SJSA1 (cell line): ENCODE data around the gene GANAB. TPM values are rescaled to one million over a fixed set of nuclear protein-coding genes. Genes with fewer than 3 reads are reported as not detected.
"Not testable (repeated sequence)": the region's sequence is repeated elsewhere in the genome, so short reads cannot be mapped to it uniquely, and the experiment has no call there.

Experiments
- DNase-seq, 2 experiments: peaks; one replicate each; pipeline ENCODE4 v3.0.0-alpha.2; 2015 to 2020; ENCODE audit warnings: low spot score in 2 of 2, low read depth in 1 of 2
- H3K27ac ChIP-seq: fragments of 250-450 bp; sonication (Bioruptor Pico); 2 replicates; pipeline ENCODE4 v1.5.1; 2020; ENCODE audit warnings: mild to moderate bottlenecking, moderate library complexity
- H3K27me3 ChIP-seq: fragments of 250-450 bp; sonication (Bioruptor Pico); replicated peaks from 2 replicates; pipeline ENCODE4 v1.5.1; 2020; ENCODE audit warnings: mild to moderate bottlenecking, moderate library complexity
- H3K36me3 ChIP-seq: fragments of 250-450 bp; sonication (Bioruptor Pico); 2 replicates; pipeline ENCODE4 v1.5.1; 2020; ENCODE audit warnings: mild to moderate bottlenecking
- H3K4me1 ChIP-seq: fragments of 250-450 bp; sonication (Bioruptor Pico); replicated peaks from 2 replicates; pipeline ENCODE4 v1.6.1; 2021; ENCODE audit warnings: mild to moderate bottlenecking
- H3K4me3 ChIP-seq: fragments of 250-450 bp; sonication (Bioruptor Pico); 2 replicates; pipeline ENCODE4 v1.5.1; 2020; ENCODE audit warnings: mild to moderate bottlenecking
- H3K9me3 ChIP-seq: fragments of 250-450 bp; sonication (Bioruptor Pico); replicated peaks from 2 replicates; pipeline ENCODE4 v1.5.1; 2020; ENCODE audit warnings: mild to moderate bottlenecking
- total RNA-seq: library from RNA; depleted of rRNA; stranded (reverse); fragments of >200 nt; shearing (Covaris generic); gene quantifications from 2 replicates; pipeline ENCODE4 v1.2.3, GENCODE V29; 2014; rRNA removed

The GANAB gene
- total RNA-seq: 356 and 500 TPM in 2 replicates

- peak within 1 kb of the TSS; percentile 67 for H3K27ac ChIP-seq
- no peaks in the 10 kb centered on the region for H3K27me3 ChIP-seq
- no peaks in the 10 kb centered on the region for H3K9me3 ChIP-seq
- peak; percentile 96 to 100 for DNase-seq
- peaks cover 15% of the 10 kb centered on the region for H3K4me1 ChIP-seq
- peaks cover 80% of the 10 kb centered on the region for H3K36me3 ChIP-seq
- peak within 1 kb of the TSS; percentile 77 for H3K4me3 ChIP-seq
Observed at GRCh38 chr11:62645946-62646824, at the start of gene GANAB. GANAB (minus strand) TSS chr11:62646613; CDS start chr11:62646599, 14 bp downstream.

GRCh38 chr11:62694455-62695167, 48.2 kb upstream of the GANAB start:
- Histone ChIP-seq H3K4me1 (peaks cover 6% of the 10 kb centered on the region), H3K9me3 (no peaks in the 10 kb centered on the region), H3K4me3 (no peak overlapping the region), H3K36me3 (peaks cover 64% of the 10 kb centered on the region), H3K27ac (no peak overlapping the region), H3K27me3 (no peaks in the 10 kb centered on the region)
- DNase-seq: peak; percentile 74 to 88

- not testable (repeated sequence) for H3K9me3 ChIP-seq, H3K27ac ChIP-seq, H3K27me3 ChIP-seq, DNase-seq, H3K4me3 ChIP-seq
- Histone ChIP-seq H3K36me3 (peaks cover 57% of the 10 kb centered on the region), H3K4me1 (peaks cover 12% of the 10 kb centered on the region)
Observed at GRCh38 chr11:62693624-62694023, 47.2 kb upstream of the GANAB start.

GRCh38 chr11:62689421-62690183, 43.2 kb upstream of the GANAB start, which contains the start of gene LRRN4CL:
LRRN4CL (minus strand) TSS chr11:62689530; CDS start chr11:62688508, 1,022 bp downstream.
- peaks cover 46% of the 10 kb centered on the region for H3K36me3 ChIP-seq
- H3K27ac ChIP-seq: peak within 1 kb of the TSS; percentile 13; the same call in 1 of the 2 replicates
- no peaks in the 10 kb centered on the region for H3K9me3 ChIP-seq
- DNase-seq: peak; percentile 65 to 86
- H3K4me1 ChIP-seq: peaks cover 12% of the 10 kb centered on the region
- no peaks in the 10 kb centered on the region for H3K27me3 ChIP-seq
- H3K4me3 ChIP-seq: no peak within 1 kb of the TSS

GRCh38 chr11:62688491-62688890, 42.1 kb upstream of the GANAB start:
- peaks cover 36% of the 10 kb centered on the region for H3K36me3 ChIP-seq
- H3K9me3 ChIP-seq: no peaks in the 10 kb centered on the region
- DNase-seq: no peak
- no peak overlapping the region for H3K27ac ChIP-seq
- no peak overlapping the region for H3K4me3 ChIP-seq
- no peaks in the 10 kb centered on the region for H3K27me3 ChIP-seq
- peaks cover 12% of the 10 kb centered on the region for H3K4me1 ChIP-seq

GRCh38 chr11:62687508-62688396, 41.3 kb upstream of the GANAB start:
- no peaks in the 10 kb centered on the region for H3K27me3 ChIP-seq
- H3K36me3 ChIP-seq: peaks cover 29% of the 10 kb centered on the region
- H3K27ac ChIP-seq: no peak overlapping the region
- no peak for DNase-seq
- H3K4me3 ChIP-seq: no peak overlapping the region
- peaks cover 12% of the 10 kb centered on the region for H3K4me1 ChIP-seq
- H3K9me3 ChIP-seq: no peaks in the 10 kb centered on the region

GRCh38 chr11:62682518-62682917, 36.1 kb upstream of the GANAB start:
- H3K27me3 ChIP-seq: no peaks in the 10 kb centered on the region
- H3K9me3 ChIP-seq: no peaks in the 10 kb centered on the region
- no peak overlapping the region for H3K27ac ChIP-seq
- H3K36me3 ChIP-seq: peaks cover 11% of the 10 kb centered on the region
- H3K4me1 ChIP-seq: peaks cover 20% of the 10 kb centered on the region
- H3K4me3 ChIP-seq: no peak overlapping the region
- DNase-seq: no peak

GRCh38 chr11:62680825-62681240, 34.4 kb upstream of the GANAB start:
- no peaks in the 10 kb centered on the region for H3K27me3 ChIP-seq
- peaks cover 27% of the 10 kb centered on the region for H3K36me3 ChIP-seq
- DNase-seq: peak; percentile 54 to 68
- peaks cover 20% of the 10 kb centered on the region for H3K4me1 ChIP-seq
- H3K4me3 ChIP-seq: no peak overlapping the region
- no peaks in the 10 kb centered on the region for H3K9me3 ChIP-seq
- H3K27ac ChIP-seq: no peak overlapping the region; the same call in 1 of the 2 replicates

- peak; percentile 88 to 94 for DNase-seq
- Histone ChIP-seq H3K4me3 (peak within 1 kb of the TSS; percentile 90), H3K27ac (peak within 1 kb of the TSS; percentile 59), H3K27me3 (no peaks in the 10 kb centered on the region), H3K4me1 (peaks cover 20% of the 10 kb centered on the region), H3K9me3 (no peaks in the 10 kb centered on the region), H3K36me3 (peaks cover 41% of the 10 kb centered on the region)
Observed at GRCh38 chr11:62678770-62679696, 32.6 kb upstream of the GANAB start, which contains the start of gene UBXN1. UBXN1 (minus strand) TSS chr11:62679073; CDS start chr11:62678923, 150 bp downstream.

GRCh38 chr11:62678433-62678769, 32.0 kb upstream of the GANAB start:
- Histone ChIP-seq H3K4me3 (peak overlapping the region; percentile 90), H3K4me1 (peaks cover 20% of the 10 kb centered on the region), H3K9me3 (no peaks in the 10 kb centered on the region), H3K27ac (peak overlapping the region; percentile 59), H3K36me3 (peaks cover 48% of the 10 kb centered on the region), H3K27me3 (no peaks in the 10 kb centered on the region)
- no peak for DNase-seq

- H3K4me1 ChIP-seq: peaks cover 24% of the 10 kb centered on the region
- DNase-seq: no peak
- H3K4me3 ChIP-seq: peak overlapping the region; percentile 90; the same call in 1 of the 2 replicates
- peaks cover 54% of the 10 kb centered on the region for H3K36me3 ChIP-seq
- no peak overlapping the region for H3K27ac ChIP-seq
- H3K27me3 ChIP-seq: no peaks in the 10 kb centered on the region
- H3K9me3 ChIP-seq: no peaks in the 10 kb centered on the region
Observed at GRCh38 chr11:62677714-62678113, 31.3 kb upstream of the GANAB start.

- Histone ChIP-seq H3K4me1 (peaks cover 27% of the 10 kb centered on the region), H3K36me3 (peaks cover 58% of the 10 kb centered on the region), H3K27ac (no peak overlapping the region), H3K9me3 (no peaks in the 10 kb centered on the region), H3K4me3 (no peak overlapping the region), H3K27me3 (no peaks in the 10 kb centered on the region)
- no peak for DNase-seq
Observed at GRCh38 chr11:62677156-62677555, 30.7 kb upstream of the GANAB start.
